Colonic mucosa (tissue), 4 donors: ENCODE measurements around the gene TSPAN9. TPM values are rescaled to one million over a fixed set of nuclear protein-coding genes. Genes with fewer than 3 reads are reported as not detected.

Experiments
- DNase-seq: peaks from one replicate; pipeline ENCODE4 v3.0.0-alpha.2; 2020
- H3K27ac ChIP-seq: fragments of 200-600 bp; one replicate; pipeline ENCODE4 v1.8.0; 2021
- H3K27me3 ChIP-seq: fragments of 200-600 bp; one replicate; pipeline ENCODE4 v1.8.0; 2021
- H3K36me3 ChIP-seq: fragments of 200-600 bp; one replicate; pipeline ENCODE4 v1.8.0; 2021
- H3K4me1 ChIP-seq: fragments of 200-600 bp; one replicate; pipeline ENCODE4 v1.8.0; 2021; ENCODE audit warnings: mild to moderate bottlenecking
- H3K4me3 ChIP-seq: fragments of 200-600 bp; one replicate; pipeline ENCODE4 v1.8.0; 2021
- H3K9ac ChIP-seq, 2 donors: one replicate each; pipeline ENCODE4 v1.7.0; 2013; ENCODE audit warnings: control low read depth in 2 of 2, low read depth in 2 of 2, low read length in 2 of 2
- H3K9me3 ChIP-seq: fragments of 200-600 bp; one replicate; pipeline ENCODE4 v1.8.0; 2021
- intact Hi-C: fragments of 100-400 bp; cut with DNase I; formaldehyde crosslinking; loops from one replicate; pipeline ENCODE4 v1.14.1; 2022
- total RNA-seq, 2 donors: library from RNA; stranded (reverse); fragmentation: NEBNext Ultra II Directional in 1 of 2; extraction: Animal tissue kit (Norgen Biotek cat#: 25700) in 1 of 2; gene quantifications; one replicate each; pipeline ENCODE4 v1.2.1, GENCODE V29; 2021
- TF ChIP-seq, protein P1 (sequence below): fragments of 200-600 bp; IDR thresholded peaks from one replicate; pipeline ENCODE4 v1.8.0; 2022; ENCODE audit warnings: antibody characterized with exemption, mild to moderate bottlenecking
- donor health status: healthy.
- donor health status: DM: no; HTN: no; CAD: no.
- donor health status: DM: no; HTN: no; CAD: no.

Gene TSPAN9
- total RNA-seq, 2 donors from 2014 or later: 4.7 to 9.9 TPM

DNA sequence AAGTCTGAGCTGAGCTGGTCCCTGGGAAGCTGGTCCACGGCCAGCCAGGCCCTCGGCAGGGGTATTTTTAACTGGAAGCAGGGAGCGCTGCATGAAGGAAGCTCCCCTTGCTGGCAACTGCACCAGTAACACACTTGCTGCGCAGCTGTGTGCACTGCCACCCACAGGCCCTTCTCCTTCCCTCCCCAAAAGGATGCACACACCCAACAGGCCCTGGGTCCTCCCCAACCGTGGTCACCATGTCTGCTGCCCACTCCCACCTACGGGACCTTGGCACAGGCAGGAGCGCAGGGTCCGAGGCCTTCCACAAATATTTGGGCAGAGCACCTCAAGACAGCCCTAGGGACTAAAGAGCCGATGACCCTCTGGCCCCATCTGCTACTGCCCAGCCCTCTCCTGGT is 256.8 kb downstream of the TSPAN9 start:
- Histone ChIP-seq H3K36me3 (no peaks in the 10 kb centered on the region), H3K27ac (no peak overlapping the region), H3K4me3 (no peak overlapping the region), H3K4me1 (no peaks in the 10 kb centered on the region), H3K27me3 (no peaks in the 10 kb centered on the region), H3K9me3 (no peaks in the 10 kb centered on the region), H3K9ac (no peak overlapping the region)
- TF ChIP-seq, protein P1, sequence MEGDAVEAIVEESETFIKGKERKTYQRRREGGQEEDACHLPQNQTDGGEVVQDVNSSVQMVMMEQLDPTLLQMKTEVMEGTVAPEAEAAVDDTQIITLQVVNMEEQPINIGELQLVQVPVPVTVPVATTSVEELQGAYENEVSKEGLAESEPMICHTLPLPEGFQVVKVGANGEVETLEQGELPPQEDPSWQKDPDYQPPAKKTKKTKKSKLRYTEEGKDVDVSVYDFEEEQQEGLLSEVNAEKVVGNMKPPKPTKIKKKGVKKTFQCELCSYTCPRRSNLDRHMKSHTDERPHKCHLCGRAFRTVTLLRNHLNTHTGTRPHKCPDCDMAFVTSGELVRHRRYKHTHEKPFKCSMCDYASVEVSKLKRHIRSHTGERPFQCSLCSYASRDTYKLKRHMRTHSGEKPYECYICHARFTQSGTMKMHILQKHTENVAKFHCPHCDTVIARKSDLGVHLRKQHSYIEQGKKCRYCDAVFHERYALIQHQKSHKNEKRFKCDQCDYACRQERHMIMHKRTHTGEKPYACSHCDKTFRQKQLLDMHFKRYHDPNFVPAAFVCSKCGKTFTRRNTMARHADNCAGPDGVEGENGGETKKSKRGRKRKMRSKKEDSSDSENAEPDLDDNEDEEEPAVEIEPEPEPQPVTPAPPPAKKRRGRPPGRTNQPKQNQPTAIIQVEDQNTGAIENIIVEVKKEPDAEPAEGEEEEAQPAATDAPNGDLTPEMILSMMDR: no peak
- intact Hi-C loops: no loop called here
- DNase-seq: no peak

DNA sequence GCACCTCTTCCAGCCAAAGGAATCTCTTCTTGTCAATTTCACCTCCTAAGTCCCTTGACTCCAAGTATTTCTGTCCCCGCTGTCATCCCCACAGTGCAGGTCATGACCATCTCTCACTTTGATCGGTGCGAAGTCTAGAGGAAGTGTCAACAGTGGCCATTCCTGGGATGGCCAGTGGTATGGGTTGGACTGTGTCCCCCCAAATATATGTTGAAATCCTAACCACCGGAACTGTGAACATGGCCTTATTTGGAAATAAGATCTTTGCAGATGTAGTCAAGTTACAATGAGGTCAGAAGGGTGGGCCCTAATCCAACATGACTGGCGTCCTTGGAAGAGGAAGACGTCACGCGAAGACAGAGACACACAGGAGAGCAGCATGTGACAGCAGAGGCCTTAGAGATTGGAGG is 257.9 kb downstream of the TSPAN9 start:
- Histone ChIP-seq H3K36me3 (no peaks in the 10 kb centered on the region), H3K27ac (no peak overlapping the region), H3K4me1 (no peaks in the 10 kb centered on the region), H3K9me3 (no peaks in the 10 kb centered on the region), H3K9ac (no peak overlapping the region), H3K4me3 (no peak overlapping the region), H3K27me3 (no peaks in the 10 kb centered on the region)
- no peak for DNase-seq
- intact Hi-C loops: no loop called here
- TF ChIP-seq, protein P1: no peak

Other genes starting within 250 kb of the TSPAN9 start
- under 1 TPM; 0.49 to 0.77 TPM for gene NRIP2, start 242.3 kb upstream of the TSPAN9 start, total RNA-seq
- not detected for gene TEX52, start 220.3 kb upstream of the TSPAN9 start, total RNA-seq
- gene FOXM1, start 200.2 kb upstream of the TSPAN9 start, total RNA-seq: 10 to 100 TPM; 18.4 to 89.3 TPM
- 10 to 100 TPM; 18.3 to 25.5 TPM for gene RHNO1, start 200.2 kb upstream of the TSPAN9 start, total RNA-seq
- 10 to 100 TPM; 10.1 to 12.6 TPM for gene TULP3, start 186.5 kb upstream of the TSPAN9 start, total RNA-seq
- gene TEAD4, start 118.0 kb upstream of the TSPAN9 start, total RNA-seq: 10 to 100 TPM; 10.7 to 15.8 TPM